Mucosa of stomach (tissue), 1 donor: ENCODE data around the gene POLR2B.

Source experiments
- H3K27me3 ChIP-seq: one replicate; pipeline ENCODE4 v1.7.0; 2013; ENCODE audit warnings: mild to moderate bottlenecking, low read length; ENCODE audit not compliant: control insufficient read depth, insufficient read depth
- H3K36me3 ChIP-seq: one replicate; pipeline ENCODE4 v1.7.0; 2013; ENCODE audit warnings: low read length; ENCODE audit not compliant: control insufficient read depth, insufficient read depth
- H3K4me1 ChIP-seq: one replicate; pipeline ENCODE4 v1.7.0; 2013; ENCODE audit warnings: mild to moderate bottlenecking, low read length; ENCODE audit not compliant: control insufficient read depth, insufficient read depth
- H3K4me3 ChIP-seq: one replicate; pipeline ENCODE4 v1.7.0; 2013; ENCODE audit warnings: low read length
- H3K9ac ChIP-seq: one replicate; pipeline ENCODE4 v1.7.0; 2013; ENCODE audit warnings: mild to moderate bottlenecking, low read length, moderate library complexity
- H3K9me3 ChIP-seq: one replicate; pipeline ENCODE4 v1.7.0; 2013; ENCODE audit warnings: mild to moderate bottlenecking, low read length, moderate library complexity; ENCODE audit not compliant: control insufficient read depth
- donor health status: Pancreatic carcinoma.

The POLR2B gene

DNA sequence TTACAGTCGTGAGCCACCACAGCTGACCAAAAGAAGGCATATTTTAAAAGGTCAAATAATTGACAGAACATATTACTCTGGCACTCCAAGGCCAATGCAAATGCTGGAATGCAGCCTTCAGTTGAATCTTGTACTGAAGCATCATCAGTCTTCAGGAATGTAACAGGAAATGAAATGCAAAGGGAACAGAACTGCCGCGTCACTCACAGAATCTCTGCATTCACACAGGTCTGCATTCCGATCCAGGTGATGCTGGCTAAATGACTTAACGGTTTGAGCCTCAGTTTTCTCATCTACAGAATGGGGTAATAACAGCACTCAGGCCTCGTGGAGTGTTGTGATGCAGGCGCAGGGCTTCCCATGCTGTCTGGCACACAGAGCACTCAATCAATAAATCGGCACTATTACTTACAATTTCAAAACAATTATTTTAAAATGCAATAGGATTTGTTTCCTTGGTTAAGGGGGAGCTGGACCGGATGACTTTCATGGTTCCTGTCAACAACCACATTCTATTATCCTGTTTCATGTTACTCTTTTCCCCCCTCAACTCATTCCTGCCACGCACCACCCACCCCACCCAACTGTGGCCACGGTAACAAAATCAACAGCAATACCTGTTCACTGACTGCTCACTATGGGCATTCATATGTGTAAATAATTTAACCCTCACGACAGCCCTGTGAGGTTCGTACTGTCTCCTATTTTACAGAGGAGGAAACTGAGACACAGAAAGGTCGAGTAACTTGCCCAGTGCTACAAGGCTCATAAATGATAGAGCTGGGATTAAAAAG, 99.1 kb downstream of the POLR2B start:
- Histone ChIP-seq H3K36me3 (no peaks in the 10 kb centered on the region), H3K27me3 (no peaks in the 10 kb centered on the region), H3K4me1 (peaks cover 9% of the 10 kb centered on the region), H3K9me3 (no peaks in the 10 kb centered on the region), H3K4me3 (no peak overlapping the region), H3K9ac (no peak overlapping the region)

DNA sequence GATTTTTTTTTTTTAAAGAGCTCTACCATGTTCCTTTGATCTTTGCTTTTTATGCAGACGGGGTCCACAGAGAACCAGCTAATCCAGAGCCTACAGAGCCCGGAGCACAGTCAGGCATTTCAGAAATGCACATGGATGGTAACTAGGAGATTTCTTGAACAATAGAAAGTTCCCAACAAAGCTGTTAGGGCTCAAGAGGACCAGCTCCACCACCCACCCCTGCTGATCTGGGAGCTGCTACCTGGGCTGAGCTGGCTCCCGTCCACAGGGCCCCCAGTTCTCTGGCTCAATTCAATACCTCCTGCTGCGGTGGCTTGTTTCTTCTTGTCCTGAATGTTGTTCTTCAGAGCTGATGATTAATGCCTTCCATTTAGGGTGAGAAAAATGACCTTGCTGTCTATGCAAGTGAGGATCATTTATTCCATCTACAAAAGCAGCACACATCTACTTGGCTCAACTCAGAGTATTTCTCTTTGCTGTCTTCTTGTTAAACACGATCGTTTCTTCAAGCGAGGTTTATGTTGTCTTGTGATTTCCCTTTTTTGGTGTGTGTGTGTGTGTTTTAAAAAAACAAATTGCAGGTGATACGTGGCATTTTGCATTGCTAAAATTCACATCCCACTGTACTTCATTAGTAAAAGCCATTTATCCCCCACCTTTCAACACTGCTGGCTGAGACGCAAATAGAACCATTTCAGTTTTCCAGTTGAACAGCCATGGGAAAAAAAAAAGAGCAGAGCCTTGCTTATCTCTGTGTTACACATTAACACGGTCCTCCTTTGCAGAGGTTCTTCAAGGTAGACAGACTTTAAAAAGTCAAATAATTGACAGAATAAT, 100.2 kb downstream of the POLR2B start:
- Histone ChIP-seq H3K27me3 (no peaks in the 10 kb centered on the region), H3K4me3 (no peak overlapping the region), H3K36me3 (no peaks in the 10 kb centered on the region), H3K9ac (no peak overlapping the region), H3K4me1 (peaks cover 9% of the 10 kb centered on the region), H3K9me3 (no peaks in the 10 kb centered on the region)
